Measurements from ENCODE around the gene SRPK3. TPM values are rescaled to one million over a fixed set of nuclear protein-coding genes. Genes with fewer than 3 reads are reported as not detected.

The SRPK3 gene
- total RNA-seq, 1 experiment from 2014 or later: 1.6 TPM

GRCh38 chrX:153831429-153832150, 50.7 kb downstream of the SRPK3 start:
- H3K36me3 ChIP-seq (ENCODE audit: control insufficient read depth, insufficient read depth, low read length): no peaks in the 10 kb centered on the region
- ChIA-PET CTCF (no interaction called here), POLR2A (interaction anchor here (0.6 kb wide), 1 partner anchor 27 kb away, joined by 13 read pairs; no protein-coding TSS in a partner anchor)
- in situ Hi-C loops (cut with HindIII; ENCODE audit: low pct_unique_long_range_greater_than_20kb, low sequenced_read_pairs): no loop called here
- DNase-seq (ENCODE audit: low read depth, low spot score): no peak
- H3K4me1 ChIP-seq (ENCODE audit: control insufficient read depth, insufficient read depth, low read length): peaks cover 10% of the 10 kb centered on the region; the same call in 1 of the 2 replicates
- TF ChIP-seq CTCF (IDR thresholded peaks at IDR 0.05): no peak
- TF ChIP-seq TCF7L2 (IDR thresholded peaks at IDR 0.05; ENCODE audit: low read depth, low read length): no peak
- TF ChIP-seq SIN3A (IDR thresholded peaks at IDR 0.05; ENCODE audit: borderline replicate concordance, insufficient read depth, low read depth, low read length): no peak
- no peak for TF ChIP-seq REST (IDR thresholded peaks at IDR 0.05; ENCODE audit: insufficient read depth in 1 of 2, low read depth in 2 of 2, low read length in 1 of 2)
- no peak for TF ChIP-seq POLR2AphosphoS5 (IDR thresholded peaks at IDR 0.05; ENCODE audit: low read depth, low read length)
- no peak for ATAC-seq
- intact Hi-C loops (cut with micrococcal nuclease; ENCODE audit: unreplicated experiment): no loop called here
- H3K27me3 ChIP-seq (ENCODE audit: control insufficient read depth, insufficient read depth, low read length): no peaks in the 10 kb centered on the region
- H3K4me3 ChIP-seq (ENCODE audit: low read depth in 2 of 2, low read length in 2 of 2): no peak overlapping the region
- H3K9me3 ChIP-seq (ENCODE audit: control insufficient read depth, insufficient read depth, low read depth, low read length): no peaks in the 10 kb centered on the region
- H3K27ac ChIP-seq (ENCODE audit: low read length): no peak overlapping the region
- no TSS peak for BruUV-seq (replicated peaks)

- in situ Hi-C loops (cut with HindIII; ENCODE audit: low pct_unique_long_range_greater_than_20kb, low sequenced_read_pairs): no loop called here
- no TSS peak for BruUV-seq (replicated peaks)
These were observed 51.9 kb downstream of the SRPK3 start for GRCh38 chrX:153832728-153833127.

More at GRCh38 chrX:153832728-153833127, 51.9 kb downstream of the SRPK3 start:
- ATAC-seq: no peak
- ChIA-PET CTCF (no interaction called here), POLR2A (no interaction called here)
- peaks cover 7% of the 10 kb centered on the region; the same call in 1 of the 2 replicates for H3K4me1 ChIP-seq (ENCODE audit: control insufficient read depth, insufficient read depth, low read length)
- no peak for DNase-seq (ENCODE audit: low read depth, low spot score)
- intact Hi-C loops (cut with micrococcal nuclease; ENCODE audit: unreplicated experiment): no loop called here
- peak; percentile 78 to 87 for TF ChIP-seq REST (IDR thresholded peaks at IDR 0.05; ENCODE audit: insufficient read depth in 1 of 2, low read depth in 2 of 2, low read length in 1 of 2)
- TF ChIP-seq SIN3A (IDR thresholded peaks at IDR 0.05; ENCODE audit: borderline replicate concordance, insufficient read depth, low read depth, low read length): no peak
- no peak overlapping the region for H3K4me3 ChIP-seq (ENCODE audit: low read depth in 2 of 2, low read length in 2 of 2)
- no peaks in the 10 kb centered on the region for H3K27me3 ChIP-seq (ENCODE audit: control insufficient read depth, insufficient read depth, low read length)
- H3K36me3 ChIP-seq (ENCODE audit: control insufficient read depth, insufficient read depth, low read length): no peaks in the 10 kb centered on the region
- H3K9me3 ChIP-seq (ENCODE audit: control insufficient read depth, insufficient read depth, low read depth, low read length): no peaks in the 10 kb centered on the region
- H3K27ac ChIP-seq (ENCODE audit: low read length): no peak overlapping the region

Other genes with a start within 250 kb of the SRPK3 start
- gene CCNQ, start 181.9 kb upstream of the SRPK3 start, total RNA-seq (2021; ENCODE audit: unreplicated experiment): 42.1 TPM
- gene DUSP9, start 133.8 kb upstream of the SRPK3 start, total RNA-seq (2021; ENCODE audit: unreplicated experiment): 7.1 TPM
- 2.3 TPM for gene PNCK, start 107.2 kb upstream of the SRPK3 start, total RNA-seq (2021; ENCODE audit: unreplicated experiment)
- 125 TPM for gene SLC6A8, start 93.1 kb upstream of the SRPK3 start, total RNA-seq (2021; ENCODE audit: unreplicated experiment)
- gene BCAP31, start 56.7 kb upstream of the SRPK3 start, total RNA-seq (2021; ENCODE audit: unreplicated experiment): 432 TPM
- gene ABCD1, start 56.2 kb upstream of the SRPK3 start, total RNA-seq (2021; ENCODE audit: unreplicated experiment): 86.6 TPM
- gene PLXNB3, start 16.8 kb upstream of the SRPK3 start, total RNA-seq (2021; ENCODE audit: unreplicated experiment): 14.3 TPM
- gene IDH3G, start 13.3 kb downstream of the SRPK3 start, total RNA-seq (2021; ENCODE audit: unreplicated experiment): 89.4 TPM
- gene SSR4, start 13.6 kb downstream of the SRPK3 start, total RNA-seq (2021; ENCODE audit: unreplicated experiment): 504 TPM
- gene PDZD4, start 49.5 kb downstream of the SRPK3 start, total RNA-seq (2021; ENCODE audit: unreplicated experiment): 37.2 TPM
- gene L1CAM, start 105.1 kb downstream of the SRPK3 start, total RNA-seq (2021; ENCODE audit: unreplicated experiment): 819 TPM
- gene AVPR2, start 123.6 kb downstream of the SRPK3 start, total RNA-seq (2021; ENCODE audit: unreplicated experiment): 10.6 TPM
- 225 TPM for gene ARHGAP4, start 145.2 kb downstream of the SRPK3 start, total RNA-seq (2021; ENCODE audit: unreplicated experiment)
- gene NAA10, start 154.0 kb downstream of the SRPK3 start, total RNA-seq (2021; ENCODE audit: unreplicated experiment): 246 TPM
- gene RENBP, start 163.6 kb downstream of the SRPK3 start, total RNA-seq (2021; ENCODE audit: unreplicated experiment): 0.62 TPM
- 113 TPM for gene HCFC1, start 190.8 kb downstream of the SRPK3 start, total RNA-seq (2021; ENCODE audit: unreplicated experiment)
- 15.7 TPM for gene TMEM187, start 191.7 kb downstream of the SRPK3 start, total RNA-seq (2021; ENCODE audit: unreplicated experiment)
- gene IRAK1, start 238.9 kb downstream of the SRPK3 start, total RNA-seq (2021; ENCODE audit: unreplicated experiment): 432 TPM

All from Panc1 (cell line).